Activated CD4-positive, alpha-beta T cell treated with anti-CD3 and anti-CD28 coated beads for 1 hour (primary cell): ENCODE measurements around the gene ASB12.

Source experiments
- DNase-seq: peaks from one replicate; pipeline ENCODE4 v3.0.0-alpha.2; 2020

Gene ASB12

DNA sequence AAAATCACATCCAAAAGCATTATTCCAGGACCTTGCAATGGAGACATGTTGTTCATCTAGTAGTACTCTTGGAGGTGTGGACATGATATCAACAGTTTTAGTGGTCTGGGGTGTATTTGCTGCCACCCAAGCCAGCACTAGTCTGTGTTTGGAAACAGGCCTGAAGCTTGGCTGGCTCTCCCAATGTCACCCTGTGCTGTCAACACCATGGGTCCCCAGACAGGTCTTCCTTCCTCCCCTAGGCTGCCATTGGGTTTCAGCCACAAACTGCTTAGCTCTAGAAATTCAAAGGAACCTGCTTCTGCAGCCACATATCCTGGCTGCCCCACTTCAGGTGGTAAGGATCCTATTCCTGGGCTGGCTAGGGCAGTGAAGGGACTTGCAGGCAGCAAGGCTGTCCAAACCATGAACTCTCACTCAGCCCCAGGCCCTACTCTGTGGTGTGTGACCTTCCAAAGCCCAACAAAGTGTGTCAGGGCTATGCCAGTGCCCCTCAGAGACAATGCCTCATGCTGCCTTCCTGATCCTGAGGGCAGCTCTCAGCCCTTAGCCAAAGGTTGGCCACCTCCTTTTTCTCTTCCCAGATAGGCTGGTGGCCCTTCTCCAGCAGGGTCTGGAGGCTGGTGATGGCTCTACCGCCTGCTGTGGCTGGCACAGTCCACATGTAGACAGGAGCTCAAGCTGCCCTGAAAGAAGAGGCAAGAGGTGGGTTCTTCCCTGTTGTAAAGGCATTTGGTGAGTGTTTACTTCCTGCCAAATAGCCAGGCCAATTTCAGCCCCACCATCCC is 43.2 kb downstream of the ASB12 start:
- no peak for DNase-seq

DNA sequence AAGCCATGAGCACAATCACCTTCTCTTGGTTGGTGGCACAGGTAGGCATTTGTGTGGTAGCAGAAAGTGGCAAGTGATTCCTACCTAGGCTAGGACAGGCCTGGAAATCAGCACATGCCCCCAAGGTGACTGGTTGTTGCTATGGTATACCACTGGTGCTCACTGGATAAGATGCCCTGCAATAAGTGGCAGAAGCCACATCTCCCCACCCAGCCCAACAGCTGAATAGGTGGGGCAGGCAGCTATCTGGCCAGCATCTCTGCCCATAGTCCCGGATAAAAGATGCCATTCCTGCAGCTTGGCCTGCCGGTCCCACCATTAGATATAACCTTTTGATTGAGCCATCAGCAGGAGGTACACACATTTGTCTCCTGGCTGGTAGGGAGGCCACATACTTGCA is 46.0 kb downstream of the ASB12 start:
- no peak for DNase-seq

DNA sequence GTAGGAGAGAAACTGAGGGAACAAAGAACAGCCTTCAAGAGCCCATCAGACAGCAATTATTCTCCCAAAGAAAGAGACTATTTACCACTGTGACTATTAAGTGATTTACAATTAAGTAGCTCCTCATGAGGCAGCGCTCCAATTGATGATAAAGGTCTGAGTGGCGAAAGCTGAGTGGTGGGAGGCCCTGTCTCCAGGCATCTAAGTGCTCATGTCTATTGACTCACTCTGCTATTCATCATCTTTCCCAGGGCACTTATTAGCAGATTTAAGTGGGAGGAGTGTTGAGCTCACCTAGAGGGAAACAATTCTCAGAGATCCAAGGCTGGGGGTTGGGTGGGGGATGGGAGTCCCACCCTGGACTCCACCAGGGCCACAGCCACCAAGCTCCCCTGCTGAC is 48.2 kb downstream of the ASB12 start:
- DNase-seq, result no peak

DNA sequence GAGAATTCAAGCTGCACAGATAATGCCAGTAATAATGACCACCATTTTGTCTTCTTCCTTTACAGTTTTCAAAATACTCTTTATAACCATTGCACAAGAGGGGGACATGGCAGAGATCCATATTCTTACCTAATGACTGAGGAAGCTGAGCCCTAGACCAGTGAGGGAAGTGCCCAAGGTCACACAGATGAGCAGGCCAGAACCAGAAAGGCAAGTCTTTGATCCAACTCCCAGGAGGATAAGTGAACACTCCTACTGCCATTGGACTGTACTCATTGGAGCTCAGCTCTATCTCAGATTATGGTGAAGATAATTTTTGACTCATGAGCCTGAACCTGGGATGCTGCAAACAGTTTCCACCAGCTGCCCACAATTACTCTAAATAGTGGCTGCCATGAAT is 53.5 kb downstream of the ASB12 start:
- DNase-seq, result no peak
